A673 (cell line): ENCODE data around the gene A1CF. TPM values are rescaled to one million over a fixed set of nuclear protein-coding genes. Genes with fewer than 3 reads are reported as not detected.

Source experiments
- BruUV-seq: library from RNA; stranded (reverse); fragments of 400-500 nt; replicated peaks from 2 replicates; lab custom pipeline; 2021; lab: Mats Ljungman, UMichigan
- CTCF ChIA-PET: fragments of 300-600 bp; sonication (Branson Sonifier 250); formaldehyde crosslinking; loops from one replicate; lab custom pipeline; 2022; ENCODE audit warnings: antibody characterized with exemption; lab: Charles Lee
- POLR2A ChIA-PET: fragments of 300-600 bp; sonication (Branson Sonifier 250); formaldehyde crosslinking; loops from one replicate; lab custom pipeline; 2022; ENCODE audit warnings: antibody characterized with exemption; ENCODE audit not compliant: low non-redundant PET; lab: Charles Lee
- DNase-seq: peaks from one replicate; pipeline ENCODE4 v3.0.0-alpha.2; 2015; ENCODE audit warnings: low spot score
- H3K27ac ChIP-seq: fragments of 200-600 bp; sonication (generic); 2 replicates; pipeline ENCODE4 v1.5.1; 2016; ENCODE audit warnings: mixed run types, low read depth, mild to moderate bottlenecking, mixed read lengths, antibody characterized with exemption, low read length; ENCODE audit not compliant: poor library complexity, severe bottlenecking
- H3K27me3 ChIP-seq: fragments of 200-600 bp; sonication (generic); replicated peaks from 2 replicates; pipeline ENCODE4 v1.6.1; 2017; ENCODE audit warnings: mixed run types, low read depth, mild to moderate bottlenecking, mixed read lengths, antibody characterized with exemption, low read length; ENCODE audit not compliant: insufficient read depth, poor library complexity
- H3K36me3 ChIP-seq: fragments of 200-600 bp; sonication (generic); 2 replicates; pipeline ENCODE4 v1.6.1; 2016; ENCODE audit warnings: mixed run types, mild to moderate bottlenecking, mixed read lengths, antibody characterized with exemption, low read length; ENCODE audit not compliant: insufficient read depth, poor library complexity, severe bottlenecking
- H3K4me1 ChIP-seq: fragments of 200-600 bp; sonication (generic); 2 replicates; pipeline ENCODE4 v1.6.1; 2017; ENCODE audit warnings: mixed run types, mild to moderate bottlenecking, mixed read lengths, antibody characterized with exemption, low read length; ENCODE audit not compliant: insufficient read depth, poor library complexity, severe bottlenecking
- H3K4me3 ChIP-seq: fragments of 200-600 bp; sonication (generic); 2 replicates; pipeline ENCODE4 v1.5.1; 2016; ENCODE audit warnings: low read depth, mixed run types, mild to moderate bottlenecking, mixed read lengths, low read length; ENCODE audit not compliant: poor library complexity, severe bottlenecking
- H3K9me3 ChIP-seq: fragments of 200-600 bp; sonication (generic); 2 replicates; pipeline ENCODE4 v1.6.1; 2016; ENCODE audit warnings: mixed run types, low read depth, mild to moderate bottlenecking, mixed read lengths, antibody characterized with exemption, low read length; ENCODE audit not compliant: poor library complexity, severe bottlenecking
- EZH2 ChIP-seq: fragments of 200-600 bp; sonication (generic); IDR thresholded peaks from 2 replicates; pipeline ENCODE4 v1.6.1; 2017; ENCODE audit warnings: borderline replicate concordance, low read depth, mild to moderate bottlenecking, mixed read lengths, antibody characterized with exemption, low read length; ENCODE audit not compliant: poor library complexity, severe bottlenecking
- intact Hi-C: fragments of 100-400 bp; cut with micrococcal nuclease; formaldehyde crosslinking; loops from one replicate; pipeline ENCODE4 v1.10.0; 2022; ENCODE audit not compliant: unreplicated experiment
- total RNA-seq: library from RNA; stranded (reverse); gene quantifications from 2 replicates; pipeline ENCODE4 v1.2.3, GENCODE V29; 2021
- TF ChIP-seq, protein P1 (sequence below): fragments of 300-800, 200-600 bp; sonication (generic); conservative IDR thresholded peaks from 2 replicates; pipeline ENCODE4 v1.5.1; 2017; ENCODE audit warnings: low read depth, mild to moderate bottlenecking, antibody characterized with exemption, low read length, moderate library complexity, mixed read lengths

The A1CF gene
- total RNA-seq, 1 experiment from 2014 or later: not detected

DNA sequence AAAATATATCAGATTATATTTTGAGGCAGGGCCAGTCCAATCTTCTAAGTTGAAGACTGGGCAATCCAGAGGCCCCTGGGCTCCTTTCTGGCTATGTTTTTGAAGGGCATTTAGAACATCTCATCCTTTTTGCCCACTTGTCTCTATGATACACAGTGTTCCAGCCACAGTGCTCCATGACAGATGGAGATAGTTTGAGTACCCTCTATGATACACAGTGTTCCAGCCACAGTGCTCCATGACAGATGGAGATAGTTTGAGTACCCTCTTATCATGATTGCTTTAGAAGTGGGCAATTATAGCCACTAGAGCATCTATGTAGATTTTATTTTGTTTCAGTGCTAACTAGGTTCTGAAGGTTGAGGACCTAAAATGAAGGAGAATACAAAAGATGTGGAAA, 33.1 kb upstream of the A1CF start:
- intact Hi-C loops: no loop called here
- Histone ChIP-seq H3K4me1 (no peaks in the 10 kb centered on the region), H3K36me3 (no peaks in the 10 kb centered on the region), H3K27me3 (no peaks in the 10 kb centered on the region), H3K27ac (no peak overlapping the region), H3K9me3 (no peaks in the 10 kb centered on the region), H3K4me3 (no peak overlapping the region)
- no peak for TF ChIP-seq EZH2
- TF ChIP-seq, protein P1, sequence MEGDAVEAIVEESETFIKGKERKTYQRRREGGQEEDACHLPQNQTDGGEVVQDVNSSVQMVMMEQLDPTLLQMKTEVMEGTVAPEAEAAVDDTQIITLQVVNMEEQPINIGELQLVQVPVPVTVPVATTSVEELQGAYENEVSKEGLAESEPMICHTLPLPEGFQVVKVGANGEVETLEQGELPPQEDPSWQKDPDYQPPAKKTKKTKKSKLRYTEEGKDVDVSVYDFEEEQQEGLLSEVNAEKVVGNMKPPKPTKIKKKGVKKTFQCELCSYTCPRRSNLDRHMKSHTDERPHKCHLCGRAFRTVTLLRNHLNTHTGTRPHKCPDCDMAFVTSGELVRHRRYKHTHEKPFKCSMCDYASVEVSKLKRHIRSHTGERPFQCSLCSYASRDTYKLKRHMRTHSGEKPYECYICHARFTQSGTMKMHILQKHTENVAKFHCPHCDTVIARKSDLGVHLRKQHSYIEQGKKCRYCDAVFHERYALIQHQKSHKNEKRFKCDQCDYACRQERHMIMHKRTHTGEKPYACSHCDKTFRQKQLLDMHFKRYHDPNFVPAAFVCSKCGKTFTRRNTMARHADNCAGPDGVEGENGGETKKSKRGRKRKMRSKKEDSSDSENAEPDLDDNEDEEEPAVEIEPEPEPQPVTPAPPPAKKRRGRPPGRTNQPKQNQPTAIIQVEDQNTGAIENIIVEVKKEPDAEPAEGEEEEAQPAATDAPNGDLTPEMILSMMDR: no peak
- BruUV-seq: no TSS peak
- ChIA-PET POLR2A (no interaction called here), CTCF (no interaction called here)
- no peak for DNase-seq

DNA sequence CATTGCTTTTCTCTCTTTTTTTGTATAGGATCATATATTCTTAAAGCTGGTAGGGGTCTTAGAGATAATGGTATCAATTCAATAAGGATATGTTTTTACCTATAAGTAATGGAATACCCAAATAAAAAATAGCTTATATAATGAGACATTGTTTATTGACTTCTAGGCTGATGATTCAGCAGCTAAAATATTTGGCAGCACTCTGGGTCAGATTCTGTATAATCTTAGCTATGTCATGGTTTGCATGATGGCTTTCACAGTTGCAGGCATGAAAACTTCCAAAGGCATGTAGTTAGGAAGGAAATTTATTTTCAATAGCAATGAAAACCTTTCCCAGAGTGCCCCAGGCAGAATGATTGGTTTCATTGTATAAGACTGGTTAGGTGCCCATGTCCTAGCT, 32.1 kb upstream of the A1CF start:
- intact Hi-C loops: no loop called here
- no peaks in the 10 kb centered on the region for H3K4me1 ChIP-seq
- H3K4me3 ChIP-seq: no peak overlapping the region
- no peak for DNase-seq
- H3K9me3 ChIP-seq: no peaks in the 10 kb centered on the region
- BruUV-seq: no TSS peak
- no peaks in the 10 kb centered on the region for H3K36me3 ChIP-seq
- CTCF ChIA-PET: no interaction called here
- POLR2A ChIA-PET: no interaction called here
- H3K27me3 ChIP-seq: no peaks in the 10 kb centered on the region
- TF ChIP-seq EZH2: no peak
- TF ChIP-seq, protein P1: no peak
- H3K27ac ChIP-seq: no peak overlapping the region

DNA sequence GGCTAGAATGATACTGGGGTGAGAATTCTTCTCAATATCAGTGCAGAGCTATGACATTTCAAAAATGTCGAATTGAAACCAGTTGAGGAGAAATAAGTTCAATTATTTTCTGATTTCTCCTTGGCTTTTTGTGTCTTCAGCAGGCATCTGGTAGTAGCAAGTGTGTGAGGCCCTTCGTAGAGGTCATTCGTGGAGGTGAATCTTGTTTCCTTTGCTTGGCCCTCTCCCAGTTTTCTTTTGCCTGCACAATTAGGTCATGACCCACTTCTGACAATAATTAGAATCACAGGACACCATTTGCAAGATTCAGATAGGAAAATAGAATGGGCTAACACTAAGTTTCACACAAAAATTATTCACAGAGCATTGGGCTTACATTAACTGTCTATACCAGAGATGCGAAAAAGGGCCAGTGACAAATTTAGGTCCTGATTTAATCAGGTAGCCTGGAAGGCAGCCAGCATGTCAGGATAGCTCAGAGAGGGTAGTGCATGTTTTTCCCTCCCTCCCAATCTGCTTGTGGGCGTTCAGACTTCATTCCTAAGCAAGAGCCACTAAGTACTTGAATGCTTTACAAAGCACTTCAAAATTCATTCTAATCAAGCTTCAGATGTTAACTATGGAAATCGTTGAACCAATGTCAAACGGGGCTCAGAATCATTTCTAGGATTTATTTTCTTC, 24.0 kb upstream of the A1CF start:
- Histone ChIP-seq H3K27me3 (no peaks in the 10 kb centered on the region), H3K4me1 (no peaks in the 10 kb centered on the region), H3K4me3 (no peak overlapping the region), H3K9me3 (no peaks in the 10 kb centered on the region), H3K27ac (no peak overlapping the region), H3K36me3 (no peaks in the 10 kb centered on the region)
- TF ChIP-seq, protein P1: no peak
- TF ChIP-seq EZH2: no peak
- no TSS peak for BruUV-seq
- no peak for DNase-seq
- POLR2A ChIA-PET: no interaction called here
- intact Hi-C loops: no loop called here
- CTCF ChIA-PET: no interaction called here
